ENCODE results near the gene LTC4S.
A peak's percentile ranks its signal among the peaks of the same experiment; 100 is the strongest.

LTC4S gene

GRCh38 chr5:179821298-179822058 is 27.7 kb downstream of the LTC4S start:
- TF ChIP-seq CTCF (conservative IDR thresholded peaks at IDR 0.05; ENCODE audit: low read depth, low read length) = no peak
- peak; percentile 99 for DNase-seq (ENCODE audit: low read depth)
- peak overlapping the region; percentile 97 for H3K4me3 ChIP-seq (ENCODE audit: low read depth, low read length)

- H3K4me3 ChIP-seq (ENCODE audit: low read depth, low read length) = peak overlapping the region; percentile 97
- no peak for DNase-seq (ENCODE audit: low read depth)
- TF ChIP-seq CTCF (conservative IDR thresholded peaks at IDR 0.05; ENCODE audit: low read depth, low read length) = no peak
Observed at GRCh38 chr5:179822059-179822432, 28.3 kb downstream of the LTC4S start.

GRCh38 chr5:179822444-179822990 is 28.7 kb downstream of the LTC4S start:
- H3K4me3 ChIP-seq (ENCODE audit: low read depth, low read length) = peak overlapping the region; percentile 97
- TF ChIP-seq CTCF (conservative IDR thresholded peaks at IDR 0.05; ENCODE audit: low read depth, low read length) = no peak
- no peak for DNase-seq (ENCODE audit: low read depth)

- TF ChIP-seq CTCF (conservative IDR thresholded peaks at IDR 0.05; ENCODE audit: low read depth, low read length) = no peak
- peak overlapping the region; percentile 97 for H3K4me3 ChIP-seq (ENCODE audit: low read depth, low read length)
Observed at GRCh38 chr5:179823937-179824744, 30.4 kb downstream of the LTC4S start.

GRCh38 chr5:179824745-179825112 is 30.9 kb downstream of the LTC4S start:
- TF ChIP-seq CTCF (conservative IDR thresholded peaks at IDR 0.05; ENCODE audit: low read depth, low read length) = no peak
- H3K4me3 ChIP-seq (ENCODE audit: low read depth, low read length) = peak overlapping the region; percentile 97
- DNase-seq (ENCODE audit: low read depth) = no peak

More at GRCh38 chr5:179823937-179824744, 30.4 kb downstream of the LTC4S start:
- no peak for DNase-seq (ENCODE audit: low read depth)

- DNase-seq (ENCODE audit: low read depth) = no peak
- no peak overlapping the region for H3K4me3 ChIP-seq (ENCODE audit: low read depth, low read length)
- peak; percentile 20 for TF ChIP-seq CTCF (conservative IDR thresholded peaks at IDR 0.05; ENCODE audit: low read depth, low read length)
Observed at GRCh38 chr5:179825655-179826182, 31.9 kb downstream of the LTC4S start.
